Heart right ventricle (tissue), 16 donors: Measurements from ENCODE around the gene TTC9B. TPM values are rescaled to one million over a fixed set of nuclear protein-coding genes. Genes with fewer than 3 reads are reported as not detected.
A peak's percentile ranks its signal among the peaks of the same experiment; 100 is the strongest.

Experiments used
- ATAC-seq, 8 donors: fragments of 200-7000 bp; cut with Tn5 transposase; one replicate each; pipeline ENCODE4 v1.9.1; 2020; ENCODE audit warnings: mild to moderate bottlenecking in 8 of 8, moderate library complexity in 8 of 8, moderate number of reproducible peaks in 1 of 8
- DNase-seq, 2 donors: peaks; one replicate each; pipeline ENCODE4 v3.0.0-alpha.2; 2020
- H3K27ac ChIP-seq, 10 donors: fragments of 200-600 bp; sonication (generic) in 2 of 10; one replicate each; pipeline versions ENCODE4 v1.5.0 to v1.8.0; 2020 to 2022; ENCODE audit warnings: mild to moderate bottlenecking in 3 of 10
- H3K27me3 ChIP-seq, 7 donors: fragments of 200-600 bp; one replicate each; pipeline ENCODE4 v1.8.0; 2021 to 2022; ENCODE audit warnings: mild to moderate bottlenecking in 2 of 7
- H3K36me3 ChIP-seq, 9 donors: fragments of 200-600 bp; sonication (generic) in 1 of 9; one replicate each; pipeline versions ENCODE4 v1.5.0 to v1.8.0; 2020 to 2022; ENCODE audit warnings: mild to moderate bottlenecking in 2 of 9
- H3K4me1 ChIP-seq, 9 donors: fragments of 200-600 bp; sonication (generic) in 1 of 9; one replicate each; pipeline versions ENCODE4 v1.5.0 to v1.8.0; 2020 to 2022; ENCODE audit warnings: mild to moderate bottlenecking in 4 of 9
- H3K4me3 ChIP-seq, 10 donors: fragments of 200-600 bp; sonication (generic) in 2 of 10; one replicate each; pipeline versions ENCODE4 v1.5.0 to v1.8.0; 2020 to 2022; ENCODE audit warnings: mild to moderate bottlenecking in 7 of 10, moderate library complexity in 2 of 10
- H3K9me3 ChIP-seq, 11 donors: fragments of 200-600 bp in 10 of 11; sonication (generic) in 2 of 11; one replicate each; pipeline versions ENCODE4 v1.5.0 to v1.8.0; 2013 to 2022; ENCODE audit warnings: mild to moderate bottlenecking in 2 of 11, control low read depth in 1 of 11, moderate library complexity in 1 of 11
- CTCF ChIP-seq, 9 donors: fragments of 200-600 bp; sonication (generic) in 2 of 9; IDR thresholded peaks; one replicate each; pipeline versions ENCODE4 v1.5.0 to v1.8.0; 2021 to 2022; ENCODE audit warnings: antibody characterized with exemption in 9 of 9, mild to moderate bottlenecking in 5 of 9, moderate library complexity in 1 of 9
- WGBS, 2 donors: extraction: QIAGEN DNeasy Blood & Tissue Kit; methylation state at CpG; one replicate each; pipeline ENCODE4 v1.1.7; 2013; ENCODE audit warnings: inconsistent platforms in 1 of 2; 5-methylcytosine and 5-hydroxymethylcytosine counted together
- intact Hi-C, 10 donors: fragments of 100-400 bp; cut with DNase I; formaldehyde crosslinking; loops; one replicate each; pipeline versions ENCODE4 v1.11.1 to v1.14.2; 2022
- polyA plus RNA-seq, 2 donors: library from polyadenylated mRNA; stranded (reverse); fragments of 200-250 nt; gene quantifications; one replicate each; pipeline ENCODE4 v1.2.3, GENCODE V29; 2013
- total RNA-seq, 10 donors: library from RNA; stranded (reverse); fragmentation: NEBNext Ultra II Directional in 3 of 10; extraction: Animal tissue kit (Norgen Biotek cat#: 25700) in 3 of 10; gene quantifications; one replicate each; pipeline versions ENCODE4 v1.2.1 to v1.2.4, GENCODE V29; 2021 to 2023
- donor health status: Arrhythmogenic right ventricular cardiomyopathy.
- donor health status: ischemic (EF 13 %, LVEDD 7.1; RV severe dilation, severe dysfunction).
- donor health status: healthy with polysubstance abuse.
- donor health status: DM: no; HTN: yes; CAD: no.
- donor health status: DM: no; HTN: no; CAD: no.
- donor health status: ischemic (EF 25% LVEDD 6.9; RV normal size, moderate dysfunction).
- donor health status: ischemic (EF 25% LVEDD 5.7; RV mildly dilated, moderate dysfunction).
- donor health status: healthy.
- donor health status: DM: yes; HTN: yes; CAD: no.
- donor health status: Ischemic cardiomyopathy.
- donor health status: ischemic (EF 35%, LVEDD 5.7; RV mildly dilated, moderate dysfunction).
- donor health status: nonischemic (EF 11% LVEDD 7.7; RV severe dilation, severe dysfunction).
- donor health status: DM: yes; HTN: yes; CAD: no.
- donor health status: PGD.
- donor health status: ischemic (EF 29% LVEDD 5.4; RV normal size, mild dysfunction).
- donor health status: nonischemic (EF 23%, LVEDD 6.1; RV moderate dilation, normal function).

TTC9B gene
- total and polyA plus RNA-seq, 12 donors: not detected

GRCh38 chr19:40231544-40232424 is 13.6 kb upstream of the TTC9B start:
- TF ChIP-seq CTCF (IDR thresholded peaks at IDR 0.05): no peak
- no peak overlapping the region for H3K4me3 ChIP-seq
- peaks cover 7 to 27% (median 16%) of the 10 kb centered on the region in 9 donors for H3K4me1 ChIP-seq
- DNase-seq: peak in 1 of 2 donors; percentile 35
- peak; percentile 35 to 79 (median 72) for ATAC-seq
- 37 to 46% methylated on average over 16 of the region's 16 CpGs for WGBS, 2 donors
- H3K36me3 ChIP-seq: peaks cover 0 to 43% (median 18%) of the 10 kb centered on the region in 9 donors
- intact Hi-C loops: loop anchor here in 1 of 10 donors (5.0 kb wide), 1 partner anchor 51 kb away; no protein-coding TSS in a partner anchor
- no peaks in the 10 kb centered on the region for H3K9me3 ChIP-seq
- peak overlapping the region in 6 of 10 donors; percentile 25 to 65 (median 44) for H3K27ac ChIP-seq
- H3K27me3 ChIP-seq: peaks cover 0 to 13% (median under 1%) of the 10 kb centered on the region in 7 donors

DNA sequence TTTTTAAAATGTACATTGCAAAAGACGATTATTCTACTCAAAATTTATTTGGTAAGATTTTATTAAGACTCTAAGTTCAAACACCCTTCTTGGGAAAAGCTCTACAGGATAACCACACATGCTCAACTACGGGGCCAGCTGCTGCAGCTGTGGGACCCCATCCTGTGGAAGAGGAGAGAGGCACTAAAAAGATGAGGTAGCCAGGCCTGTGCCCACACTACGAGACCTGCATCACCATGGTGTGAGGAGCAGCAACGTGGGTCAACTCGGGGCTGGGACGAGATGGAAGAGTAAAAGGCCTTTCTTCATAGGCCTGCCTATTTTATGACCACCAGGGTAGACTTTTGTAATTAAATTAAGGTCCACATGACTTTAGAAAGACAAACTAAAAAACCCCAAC is 12.9 kb upstream of the TTC9B start:
- no peak for ATAC-seq
- intact Hi-C loops: loop anchor here in 1 of 10 donors (5.0 kb wide), 1 partner anchor 51 kb away; no protein-coding TSS in a partner anchor

DNA sequence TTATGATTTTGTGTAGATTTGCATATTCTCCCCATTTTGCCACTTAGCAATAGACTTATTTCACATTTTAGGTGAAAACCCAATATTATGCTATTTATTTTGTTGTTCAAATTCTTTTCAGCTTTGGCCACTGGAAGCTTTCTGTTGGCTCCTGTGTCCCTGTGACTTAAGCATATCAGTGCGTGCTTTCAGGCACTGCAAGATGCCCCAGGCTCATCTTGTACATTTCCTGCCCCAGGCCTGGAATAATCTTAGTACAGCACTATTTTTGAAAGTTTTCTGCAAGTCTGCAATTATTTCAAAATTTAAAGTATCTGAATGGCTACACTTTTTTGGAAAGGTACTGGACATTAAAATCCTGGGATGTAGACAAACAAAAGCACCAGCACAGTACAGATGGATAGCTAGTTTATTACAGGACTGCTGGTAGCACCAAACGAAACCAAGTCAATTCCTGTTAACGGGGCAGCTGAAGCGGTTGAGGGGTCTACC is 11.8 kb upstream of the TTC9B start:
- Histone ChIP-seq H3K4me1 (peaks cover 16 to 41% (median 30%) of the 10 kb centered on the region in 9 donors), H3K4me3 (no peak overlapping the region), H3K27ac (no peak overlapping the region), H3K36me3 (peaks cover 0 to 25% (median 3%) of the 10 kb centered on the region in 9 donors), H3K9me3 (no peaks in the 10 kb centered on the region), H3K27me3 (peaks cover 5 to 31% (median 16%) of the 10 kb centered on the region in 7 donors)
- 75 to 80% methylated on average over 4 of the region's 4 CpGs for WGBS, 2 donors
- no peak for ATAC-seq
- intact Hi-C loops: loop anchor here in 2 of 10 donors (5.0 to 10.0 kb wide), 2 partner anchors 52 to 435 kb away; no protein-coding TSS in a partner anchor
- DNase-seq: no peak
- TF ChIP-seq CTCF (IDR thresholded peaks at IDR 0.05): no peak

More for the DNA sequence above, 12.9 kb upstream of the TTC9B start:
- Histone ChIP-seq H3K27me3 (peaks cover 5 to 20% (median 7%) of the 10 kb centered on the region in 7 donors), H3K4me3 (no peak overlapping the region), H3K4me1 (peaks cover 13 to 34% (median 23%) of the 10 kb centered on the region in 9 donors), H3K27ac (peak overlapping the region in 3 of 10 donors; percentile 25 to 65 (median 60)), H3K36me3 (peaks cover 0 to 36% (median 12%) of the 10 kb centered on the region in 9 donors), H3K9me3 (no peaks in the 10 kb centered on the region)
- 91 to 92% methylated on average over 6 of the region's 6 CpGs for WGBS, 2 donors
- no peak for DNase-seq
- no peak for TF ChIP-seq CTCF (IDR thresholded peaks at IDR 0.05)

DNA sequence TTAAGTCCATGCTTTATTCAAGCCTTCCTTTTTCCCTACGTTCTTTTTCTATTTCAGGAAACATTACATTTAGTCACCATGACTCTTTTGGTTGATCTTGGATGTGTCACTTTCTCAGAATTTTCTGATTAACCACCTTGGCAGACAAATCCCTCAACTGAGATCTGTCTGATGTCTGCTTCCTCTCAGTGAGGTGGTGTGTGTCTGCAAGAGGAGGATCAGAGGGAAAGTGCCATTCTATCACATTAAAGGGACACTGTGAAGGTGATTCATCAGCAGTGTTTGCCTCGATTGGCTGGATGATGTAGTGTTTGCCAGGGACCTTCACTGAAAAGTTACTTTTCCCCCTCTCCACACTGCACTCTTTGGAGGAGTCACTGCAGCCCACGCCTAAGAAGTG is 11.3 kb upstream of the TTC9B start:
- 42 to 50% methylated on average over 3 of the region's 3 CpGs for WGBS, 2 donors
- Histone ChIP-seq H3K36me3 (peaks cover 0 to 20% (median 0%) of the 10 kb centered on the region in 9 donors), H3K27me3 (peaks cover 5 to 36% (median 21%) of the 10 kb centered on the region in 7 donors), H3K4me1 (peaks cover 16 to 41% (median 30%) of the 10 kb centered on the region in 9 donors), H3K4me3 (no peak overlapping the region), H3K9me3 (no peaks in the 10 kb centered on the region), H3K27ac (no peak overlapping the region)
- intact Hi-C loops: loop anchor here in 1 of 10 donors (10.0 kb wide), 1 partner anchor 435 kb away; no protein-coding TSS in a partner anchor
- ATAC-seq: no peak
- TF ChIP-seq CTCF (IDR thresholded peaks at IDR 0.05): no peak
- DNase-seq: no peak
